Measurements from ENCODE around the gene ZNF184.

The ZNF184 gene

GRCh38 chr6:27476090-27476489 lies 3.2 kb upstream of the ZNF184 start:
- no peak for DNase-seq (ENCODE audit: low read depth)
- H3K4me3 ChIP-seq (ENCODE audit: low read depth, low read length): no peak overlapping the region
- TF ChIP-seq CTCF (IDR thresholded peaks at IDR 0.05; ENCODE audit: low read depth, low read length) (no peak), POLR2A (IDR thresholded peaks at IDR 0.05; ENCODE audit: extremely low read depth, insufficient read length) (no peak), MAX (IDR thresholded peaks at IDR 0.05; ENCODE audit: low read depth, low read length) (no peak), MYC (IDR thresholded peaks at IDR 0.05; ENCODE audit: low read depth, low read length) (no peak)

- H3K4me3 ChIP-seq (ENCODE audit: low read depth, low read length): no peak overlapping the region
- DNase-seq (ENCODE audit: low read depth): no peak
- TF ChIP-seq MAX (IDR thresholded peaks at IDR 0.05; ENCODE audit: low read depth, low read length): no peak
- TF ChIP-seq MYC (IDR thresholded peaks at IDR 0.05; ENCODE audit: low read depth, low read length): no peak
- TF ChIP-seq CTCF (IDR thresholded peaks at IDR 0.05; ENCODE audit: low read depth, low read length): no peak
Measured at GRCh38 chr6:27474672-27475071, 1.8 kb upstream of the ZNF184 start.

GRCh38 chr6:27474172-27474465 lies 1.2 kb upstream of the ZNF184 start:
- TF ChIP-seq POLR2A (IDR thresholded peaks at IDR 0.05; ENCODE audit: extremely low read depth, insufficient read length) (no peak), MAX (IDR thresholded peaks at IDR 0.05; ENCODE audit: low read depth, low read length) (no peak), MYC (IDR thresholded peaks at IDR 0.05; ENCODE audit: low read depth, low read length) (no peak), CTCF (IDR thresholded peaks at IDR 0.05; ENCODE audit: low read depth, low read length) (no peak)
- no peak overlapping the region for H3K4me3 ChIP-seq (ENCODE audit: low read depth, low read length)
- no peak for DNase-seq (ENCODE audit: low read depth)

GRCh38 chr6:27472182-27472616 lies 706 bp downstream of the ZNF184 start:
- TF ChIP-seq MAX (IDR thresholded peaks at IDR 0.05; ENCODE audit: low read depth, low read length): peak; percentile 16; the same call in 1 of the 2 replicates
- no peak for TF ChIP-seq CTCF (IDR thresholded peaks at IDR 0.05; ENCODE audit: low read depth, low read length)
- DNase-seq (ENCODE audit: low read depth): peak; percentile 87

GRCh38 chr6:27471365-27472115 lies 1.4 kb downstream of the ZNF184 start:
- H3K4me3 ChIP-seq (ENCODE audit: low read depth, low read length): peak overlapping the region; percentile 96
- peak; percentile 37 for DNase-seq (ENCODE audit: low read depth)
- TF ChIP-seq CTCF (IDR thresholded peaks at IDR 0.05; ENCODE audit: low read depth, low read length) (no peak), MYC (IDR thresholded peaks at IDR 0.05; ENCODE audit: low read depth, low read length) (no peak), POLR2A (IDR thresholded peaks at IDR 0.05; ENCODE audit: extremely low read depth, insufficient read length) (no peak), MAX (IDR thresholded peaks at IDR 0.05; ENCODE audit: low read depth, low read length) (no peak)

More at GRCh38 chr6:27472182-27472616, 706 bp downstream of the ZNF184 start:
- peak overlapping the region; percentile 96 for H3K4me3 ChIP-seq (ENCODE audit: low read depth, low read length)
